HFF-Myc (cell line): ENCODE measurements around the gene PARP9.
A peak's percentile ranks its signal among the peaks of the same experiment; 100 is the strongest.

Experiments used
- DNase-seq: peaks from one replicate; pipeline ENCODE4 v3.0.0-alpha.2; 2011; ENCODE audit warnings: low read depth; ENCODE audit errors: extremely low read depth
- H3K4me3 ChIP-seq: replicated peaks from 2 replicates; pipeline ENCODE4 v1.5.1; 2011; ENCODE audit warnings: low read depth, mild to moderate bottlenecking, control low read depth, low read length
- TF ChIP-seq, protein P1 (sequence below): IDR thresholded peaks from 2 replicates; pipeline ENCODE4 v1.5.1; 2012; ENCODE audit warnings: mild to moderate bottlenecking, low read depth, low read length, control low read depth; ENCODE audit errors: missing control alignments

PARP9 gene

DNA sequence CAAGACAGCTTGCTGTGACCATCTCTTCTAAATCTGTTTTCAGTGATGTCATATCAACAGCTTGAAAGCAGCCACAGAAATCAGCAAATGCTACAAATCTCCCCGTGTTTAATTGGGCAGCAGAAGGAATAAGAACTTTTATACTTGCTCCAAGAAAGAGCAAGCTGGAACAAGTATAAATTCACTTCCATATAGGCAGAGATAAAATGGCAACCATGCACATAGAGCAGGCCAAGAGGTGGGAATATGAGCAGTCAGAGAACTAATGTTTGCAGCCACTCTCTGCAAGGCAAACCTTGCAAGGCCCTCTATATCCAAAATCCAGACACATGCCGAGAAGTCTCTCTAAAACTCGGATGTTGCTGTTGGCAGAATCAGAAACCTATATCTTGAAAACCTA lies 16.0 kb downstream of the PARP9 start:
- H3K4me3 ChIP-seq = no peak overlapping the region
- no peak for DNase-seq
- TF ChIP-seq, protein P1, sequence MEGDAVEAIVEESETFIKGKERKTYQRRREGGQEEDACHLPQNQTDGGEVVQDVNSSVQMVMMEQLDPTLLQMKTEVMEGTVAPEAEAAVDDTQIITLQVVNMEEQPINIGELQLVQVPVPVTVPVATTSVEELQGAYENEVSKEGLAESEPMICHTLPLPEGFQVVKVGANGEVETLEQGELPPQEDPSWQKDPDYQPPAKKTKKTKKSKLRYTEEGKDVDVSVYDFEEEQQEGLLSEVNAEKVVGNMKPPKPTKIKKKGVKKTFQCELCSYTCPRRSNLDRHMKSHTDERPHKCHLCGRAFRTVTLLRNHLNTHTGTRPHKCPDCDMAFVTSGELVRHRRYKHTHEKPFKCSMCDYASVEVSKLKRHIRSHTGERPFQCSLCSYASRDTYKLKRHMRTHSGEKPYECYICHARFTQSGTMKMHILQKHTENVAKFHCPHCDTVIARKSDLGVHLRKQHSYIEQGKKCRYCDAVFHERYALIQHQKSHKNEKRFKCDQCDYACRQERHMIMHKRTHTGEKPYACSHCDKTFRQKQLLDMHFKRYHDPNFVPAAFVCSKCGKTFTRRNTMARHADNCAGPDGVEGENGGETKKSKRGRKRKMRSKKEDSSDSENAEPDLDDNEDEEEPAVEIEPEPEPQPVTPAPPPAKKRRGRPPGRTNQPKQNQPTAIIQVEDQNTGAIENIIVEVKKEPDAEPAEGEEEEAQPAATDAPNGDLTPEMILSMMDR = no peak

DNA sequence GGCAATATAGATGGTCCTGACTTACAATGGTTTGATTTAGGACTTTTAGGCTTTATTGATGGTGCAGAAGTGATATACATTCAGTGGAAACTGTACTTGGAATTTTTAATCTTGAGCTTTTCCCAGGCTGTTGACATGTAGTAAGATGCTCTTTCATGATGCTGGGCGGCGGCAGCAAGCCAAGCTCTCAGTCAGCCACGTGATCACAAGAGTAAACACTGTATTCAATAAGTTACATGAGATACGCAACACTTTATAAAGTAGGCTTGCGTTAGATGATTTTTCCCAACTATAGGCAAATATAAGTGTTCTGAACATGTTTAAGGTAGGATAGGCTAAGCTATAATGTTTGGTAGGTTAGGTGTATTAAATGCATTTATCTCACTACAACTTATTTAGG lies 17.9 kb downstream of the PARP9 start:
- TF ChIP-seq, protein P1 = no peak
- DNase-seq = no peak
- no peak overlapping the region for H3K4me3 ChIP-seq

DNA sequence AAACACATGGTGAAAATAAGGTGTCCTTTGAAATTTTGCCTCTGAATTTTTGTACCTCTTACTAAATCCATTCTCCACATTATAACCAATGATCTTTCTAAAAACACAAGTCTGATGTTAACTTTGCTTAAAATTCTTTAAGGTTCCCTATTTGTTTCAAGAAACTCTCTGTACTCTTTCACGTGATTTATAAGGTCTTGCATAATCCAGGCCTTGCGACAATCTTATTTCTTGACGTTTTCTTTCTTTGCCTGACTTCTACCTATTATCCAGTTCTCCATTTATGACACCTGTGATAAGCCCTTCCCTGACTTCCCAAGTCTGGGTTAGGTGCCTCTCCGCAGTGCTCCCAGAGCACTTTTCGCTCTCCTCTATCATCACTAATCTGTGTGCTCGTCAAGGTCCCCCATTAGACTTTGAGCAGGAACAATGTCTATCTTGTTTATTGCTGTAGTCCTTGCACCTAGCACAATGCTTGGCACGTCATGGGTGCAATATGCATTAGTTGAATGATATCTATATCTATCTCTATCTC lies 25.1 kb downstream of the PARP9 start:
- no peak overlapping the region for H3K4me3 ChIP-seq
- TF ChIP-seq, protein P1 = no peak
- no peak for DNase-seq

DNA sequence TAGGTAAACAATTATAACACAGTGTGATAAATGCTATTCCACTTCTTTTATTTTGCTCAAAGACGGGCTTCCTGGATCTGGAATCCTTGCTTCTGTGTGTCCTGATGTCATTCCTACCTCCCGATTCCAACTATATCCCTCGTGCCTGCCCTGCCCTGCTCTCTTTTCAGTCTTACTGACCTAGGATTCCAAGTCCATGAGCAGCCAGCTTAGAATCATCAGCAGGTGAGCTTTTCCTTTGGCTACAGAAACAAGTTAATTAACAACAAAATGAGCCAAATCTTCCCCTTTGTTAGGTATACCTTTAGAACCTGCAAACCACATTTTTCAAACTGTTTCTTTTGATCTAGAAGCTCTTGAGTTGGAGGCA lies 27.5 kb downstream of the PARP9 start:
- no peak for DNase-seq
- no peak overlapping the region for H3K4me3 ChIP-seq
- TF ChIP-seq, protein P1 = no peak

DNA sequence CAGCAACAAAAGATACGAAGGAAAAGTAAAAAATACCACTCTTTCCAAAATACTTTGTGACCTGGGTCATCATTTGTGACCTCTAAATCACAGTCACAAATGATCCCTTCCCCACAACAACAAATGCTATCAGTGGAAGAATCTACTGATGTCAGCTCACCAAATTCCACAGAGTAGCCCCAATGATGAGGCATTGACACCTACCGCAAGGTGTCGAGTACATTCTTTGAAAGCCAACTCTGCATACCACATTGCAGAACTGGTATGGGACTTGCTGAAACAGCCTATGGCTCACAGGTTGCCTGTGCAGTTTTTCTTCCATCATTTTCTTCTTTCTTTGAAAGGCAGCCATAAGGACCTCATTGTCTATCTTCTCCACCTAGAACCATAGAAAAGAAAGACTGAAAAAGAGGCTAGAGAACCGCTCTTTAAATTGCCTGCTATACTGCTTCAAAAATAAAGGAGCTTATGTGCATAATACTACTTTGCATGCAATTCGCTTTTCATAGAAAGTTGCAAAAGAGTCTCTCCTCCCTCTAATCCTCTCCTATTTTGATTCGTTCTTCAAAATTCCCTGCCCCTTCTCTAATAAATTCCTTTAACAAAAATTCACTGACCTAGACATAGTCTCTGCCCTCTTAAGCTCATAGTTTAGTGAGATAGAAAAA lies 28.0 kb downstream of the PARP9 start:
- TF ChIP-seq, protein P1 = no peak
- no peak overlapping the region for H3K4me3 ChIP-seq
- no peak for DNase-seq

DNA sequence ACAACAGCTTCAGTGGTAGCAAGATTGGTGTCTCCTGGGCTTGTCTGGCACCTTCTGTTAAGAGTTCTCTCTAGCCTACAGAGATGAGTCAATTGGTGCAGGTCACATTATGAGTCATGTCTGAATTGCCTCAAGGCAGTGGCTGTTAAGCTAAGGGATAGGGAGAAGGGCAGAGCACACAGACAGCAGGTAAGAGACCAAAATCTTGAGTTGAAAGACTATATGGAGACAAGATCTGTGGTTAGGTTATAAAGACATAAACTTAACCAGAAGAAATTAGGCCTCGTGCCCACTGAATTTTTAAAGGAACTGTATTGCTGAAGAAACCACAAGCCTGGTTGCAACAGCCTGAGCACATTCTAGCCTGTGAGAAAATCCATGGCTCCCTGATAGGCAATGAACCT lies 30.2 kb downstream of the PARP9 start:
- TF ChIP-seq, protein P1 = no peak
- peak; percentile 62 for DNase-seq
- no peak overlapping the region for H3K4me3 ChIP-seq

DNA sequence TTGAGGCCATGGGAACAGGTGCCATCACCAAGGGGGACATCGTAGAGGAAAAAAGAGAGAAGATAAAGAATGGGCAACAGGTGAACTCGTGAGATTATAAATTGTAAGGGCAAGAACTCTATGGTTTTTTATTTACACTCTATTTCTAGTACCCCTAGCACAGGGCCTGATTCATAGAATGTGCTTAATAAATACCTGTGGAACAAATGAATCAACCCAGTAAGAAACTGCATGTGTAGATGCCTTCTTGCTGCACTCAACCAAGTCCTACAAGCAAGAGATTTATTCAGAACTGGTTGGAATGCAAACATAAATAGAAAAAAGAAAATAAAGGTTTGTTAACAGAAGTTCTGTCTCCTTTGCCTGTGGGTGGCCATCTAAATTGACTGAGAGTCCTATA lies 30.6 kb downstream of the PARP9 start:
- H3K4me3 ChIP-seq = no peak overlapping the region
- TF ChIP-seq, protein P1 = no peak
- no peak for DNase-seq
